HEK293 (cell line): ENCODE results near the gene JMJD6.

Source experiments
- CTCF ChIA-PET: fragments of 350-600 bp; formaldehyde crosslinking; extraction: SDS; loops from one replicate; lab custom pipeline; 2021; ENCODE audit warnings: antibody characterized with exemption; lab: Yijun Ruan, JAX
- POLR2A ChIA-PET: fragments of 300-600 bp; formaldehyde crosslinking; extraction: SDS; loops from one replicate; lab custom pipeline; 2020; ENCODE audit warnings: antibody characterized with exemption, inconsistent platforms; lab: Yijun Ruan, JAX
- H3K27ac ChIP-seq: fragments of 200-500 bp; sonication (Bioruptor generic); 2 replicates; pipeline ENCODE4 v1.5.1; 2014; ENCODE audit warnings: low read depth, low read length, control low read depth, inconsistent platforms; ENCODE audit errors: extremely low read depth
- H3K36me3 ChIP-seq, 2 experiments: fragments of 200-500 bp in 1 of 2; sonication (Bioruptor generic) in 1 of 2; 1 replicate in 1 of 2; 2 replicates in 1 of 2; pipeline ENCODE4 v1.5.1; 2014 to 2017; ENCODE audit warnings: inconsistent platforms in 2 of 2, low read length in 2 of 2; ENCODE audit not compliant: control insufficient read depth in 2 of 2, insufficient read depth in 1 of 2
- H3K4me1 ChIP-seq: fragments of 200-500 bp; sonication (Bioruptor generic); 2 replicates; pipeline ENCODE4 v1.5.1; 2014; ENCODE audit warnings: mild to moderate bottlenecking, low read length, inconsistent platforms; ENCODE audit not compliant: control insufficient read depth, insufficient read depth
- H3K4me3 ChIP-seq: 2 replicates; pipeline ENCODE4 v1.5.1; 2011; ENCODE audit warnings: low read depth, mild to moderate bottlenecking, control low read depth, low read length, moderate library complexity
- H3K9me3 ChIP-seq: fragments of 200-500 bp; sonication (Bioruptor generic); 2 replicates; pipeline ENCODE4 v1.5.1; 2014; ENCODE audit warnings: low read depth, low read length, inconsistent platforms; ENCODE audit not compliant: control insufficient read depth, insufficient read depth
- GLI4 ChIP-seq: fragments of 450-650 bp; formaldehyde crosslinking; IDR thresholded peaks from 2 replicates; pipeline ENCODE4 v1.5.1; 2016; ENCODE audit warnings: missing biosample characterization, missing genetic modification characterization
- KLF9 ChIP-seq: fragments of 450-650 bp; formaldehyde crosslinking; IDR thresholded peaks from 2 replicates; pipeline ENCODE4 v1.5.1; 2016; ENCODE audit warnings: missing biosample characterization, missing genetic modification characterization, low read depth
- MYNN ChIP-seq: fragments of 450-650 bp; formaldehyde crosslinking; IDR thresholded peaks from 2 replicates; pipeline ENCODE4 v1.5.1; 2016; ENCODE audit warnings: missing biosample characterization, missing genetic modification characterization, borderline replicate concordance
- PRDM4 ChIP-seq: fragments of 450-650 bp; formaldehyde crosslinking; IDR thresholded peaks from 2 replicates; pipeline ENCODE4 v1.5.1; 2017; ENCODE audit warnings: missing biosample characterization, missing genetic modification characterization
- SCRT1 ChIP-seq: fragments of 450-650 bp; formaldehyde crosslinking; IDR thresholded peaks from 2 replicates; pipeline ENCODE4 v1.5.1; 2016; ENCODE audit warnings: missing biosample characterization, missing genetic modification characterization, borderline replicate concordance
- YY1 ChIP-seq: fragments of 450-650 bp; formaldehyde crosslinking; IDR thresholded peaks from 2 replicates; pipeline ENCODE4 v1.5.1; 2018; ENCODE audit warnings: missing biosample characterization, missing genetic modification characterization
- ZBTB8A ChIP-seq: fragments of 450-650 bp; formaldehyde crosslinking; IDR thresholded peaks from 2 replicates; pipeline ENCODE4 v1.5.1; 2016; ENCODE audit warnings: missing biosample characterization, missing genetic modification characterization
- ZIC2 ChIP-seq: fragments of 450-650 bp; formaldehyde crosslinking; IDR thresholded peaks from 2 replicates; pipeline ENCODE4 v1.5.1; 2016; ENCODE audit warnings: missing biosample characterization, missing genetic modification characterization
- ZNF132 ChIP-seq: fragments of 450-650 bp; formaldehyde crosslinking; IDR thresholded peaks from 2 replicates; pipeline ENCODE4 v1.5.1; 2017; ENCODE audit warnings: missing biosample characterization, missing genetic modification characterization, borderline replicate concordance
- ZNF184 ChIP-seq: fragments of 450-650 bp; IDR thresholded peaks from 2 replicates; pipeline ENCODE4 v1.5.1; 2018; ENCODE audit warnings: missing biosample characterization, mild to moderate bottlenecking, missing genetic modification characterization
- ZNF2 ChIP-seq: fragments of 450-650 bp; formaldehyde crosslinking; IDR thresholded peaks from 2 replicates; pipeline ENCODE4 v1.5.1; 2016; ENCODE audit warnings: missing biosample characterization, missing genetic modification characterization
- ZNF239 ChIP-seq: fragments of 450-650 bp; formaldehyde crosslinking; IDR thresholded peaks from 2 replicates; pipeline ENCODE4 v1.5.1; 2016; ENCODE audit warnings: missing biosample characterization, missing genetic modification characterization
- ZNF274 ChIP-seq, 2 experiments: fragments of 200-500 bp in 1 of 2; fragments of 450-650 bp in 1 of 2; sonication (Bioruptor generic) in 1 of 2; formaldehyde crosslinking in 1 of 2; IDR thresholded peaks; 2 replicates each; pipeline versions ENCODE4 v1.5.1 to v1.6.1; 2014 to 2016; ENCODE audit warnings: borderline replicate concordance in 1 of 2, inconsistent platforms in 1 of 2, low read length in 1 of 2, missing biosample characterization in 1 of 2, missing genetic modification characterization in 1 of 2
- ZNF324 ChIP-seq: fragments of 450-650 bp; formaldehyde crosslinking; IDR thresholded peaks from 2 replicates; pipeline ENCODE4 v1.5.1; 2016; ENCODE audit warnings: missing biosample characterization, missing genetic modification characterization
- ZNF341 ChIP-seq: fragments of 450-650 bp; formaldehyde crosslinking; IDR thresholded peaks from 2 replicates; pipeline ENCODE4; 2016; ENCODE audit warnings: low read depth, missing biosample characterization, missing genetic modification characterization
- ZNF426 ChIP-seq: fragments of 450-650 bp; formaldehyde crosslinking; IDR thresholded peaks from 2 replicates; pipeline ENCODE4 v1.5.1; 2017; ENCODE audit warnings: missing biosample characterization, missing genetic modification characterization, mild to moderate bottlenecking, inconsistent platforms, moderate library complexity
- ZNF580 ChIP-seq: fragments of 450-650 bp; formaldehyde crosslinking; IDR thresholded peaks from 2 replicates; pipeline ENCODE4 v1.5.1; 2016; ENCODE audit warnings: missing biosample characterization, missing genetic modification characterization
- ZNF596 ChIP-seq: fragments of 450-650 bp; IDR thresholded peaks from 2 replicates; pipeline ENCODE4 v1.5.0; 2018; ENCODE audit warnings: missing biosample characterization, mild to moderate bottlenecking, missing genetic modification characterization, moderate library complexity
- ZNF600 ChIP-seq: fragments of 450-650 bp; formaldehyde crosslinking; IDR thresholded peaks from 2 replicates; pipeline ENCODE4 v1.5.1; 2016; ENCODE audit warnings: missing biosample characterization, missing genetic modification characterization
- ZNF624 ChIP-seq: fragments of 450-650 bp; formaldehyde crosslinking; IDR thresholded peaks from 2 replicates; pipeline ENCODE4 v1.5.1; 2017; ENCODE audit warnings: missing biosample characterization, missing genetic modification characterization
- ZNF660 ChIP-seq: fragments of 450-650 bp; IDR thresholded peaks from 2 replicates; pipeline ENCODE4 v1.5.1; 2018; ENCODE audit warnings: missing biosample characterization, mild to moderate bottlenecking, missing genetic modification characterization
- ZNF677 ChIP-seq: fragments of 450-650 bp; IDR thresholded peaks from 2 replicates; pipeline ENCODE4 v1.5.0; 2018; ENCODE audit warnings: missing biosample characterization, mild to moderate bottlenecking, missing genetic modification characterization, moderate library complexity
- ZNF776 ChIP-seq: fragments of 450-650 bp; formaldehyde crosslinking; IDR thresholded peaks from 2 replicates; pipeline ENCODE4 v1.5.0; 2017; ENCODE audit warnings: missing biosample characterization, missing genetic modification characterization, borderline replicate concordance
- TF ChIP-seq, protein P1 (sequence below): fragments of 450-650 bp; formaldehyde crosslinking; IDR thresholded peaks from 2 replicates; pipeline ENCODE4 v1.5.1; 2016; ENCODE audit warnings: missing biosample characterization, missing genetic modification characterization
- TF ChIP-seq, protein P2 (sequence below): fragments of 450-650 bp; formaldehyde crosslinking; IDR thresholded peaks from 2 replicates; pipeline ENCODE4 v1.5.1; 2017; ENCODE audit warnings: missing biosample characterization, mild to moderate bottlenecking, missing genetic modification characterization, moderate library complexity
- TF ChIP-seq, protein P3 (sequence below): sonication (generic); formaldehyde crosslinking; IDR thresholded peaks from 2 replicates; pipeline ENCODE4 v1.8.1; 2022; ENCODE audit warnings: mild to moderate bottlenecking, moderate library complexity, missing genetic modification reagents

The JMJD6 gene

GRCh38 chr17:76737676-76738467 lies 11.5 kb upstream of the JMJD6 start, which contains the start of gene MFSD11 (continued):
- TF ChIP-seq YY1 (tag by site-specific recombination): peak; percentile 54
- TF ChIP-seq ZNF132 (tag by site-specific recombination): no peak
- TF ChIP-seq ZNF596 (tag by site-specific recombination): 0 out of 2 replicates have a peak, but pooled peaks have one; percentile 13
- TF ChIP-seq, protein P1, sequence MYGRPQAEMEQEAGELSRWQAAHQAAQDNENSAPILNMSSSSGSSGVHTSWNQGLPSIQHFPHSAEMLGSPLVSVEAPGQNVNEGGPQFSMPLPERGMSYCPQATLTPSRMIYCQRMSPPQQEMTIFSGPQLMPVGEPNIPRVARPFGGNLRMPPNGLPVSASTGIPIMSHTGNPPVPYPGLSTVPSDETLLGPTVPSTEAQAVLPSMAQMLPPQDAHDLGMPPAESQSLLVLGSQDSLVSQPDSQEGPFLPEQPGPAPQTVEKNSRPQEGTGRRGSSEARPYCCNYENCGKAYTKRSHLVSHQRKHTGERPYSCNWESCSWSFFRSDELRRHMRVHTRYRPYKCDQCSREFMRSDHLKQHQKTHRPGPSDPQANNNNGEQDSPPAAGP (tag by site-specific recombination): peak; percentile 81
- TF ChIP-seq, protein P2, sequence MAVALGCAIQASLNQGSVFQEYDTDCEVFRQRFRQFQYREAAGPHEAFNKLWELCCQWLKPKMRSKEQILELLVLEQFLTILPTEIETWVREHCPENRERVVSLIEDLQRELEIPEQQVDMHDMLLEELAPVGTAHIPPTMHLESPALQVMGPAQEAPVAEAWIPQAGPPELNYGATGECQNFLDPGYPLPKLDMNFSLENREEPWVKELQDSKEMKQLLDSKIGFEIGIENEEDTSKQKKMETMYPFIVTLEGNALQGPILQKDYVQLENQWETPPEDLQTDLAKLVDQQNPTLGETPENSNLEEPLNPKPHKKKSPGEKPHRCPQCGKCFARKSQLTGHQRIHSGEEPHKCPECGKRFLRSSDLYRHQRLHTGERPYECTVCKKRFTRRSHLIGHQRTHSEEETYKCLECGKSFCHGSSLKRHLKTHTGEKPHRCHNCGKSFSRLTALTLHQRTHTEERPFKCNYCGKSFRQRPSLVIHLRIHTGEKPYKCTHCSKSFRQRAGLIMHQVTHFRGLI: no peak; the same call in 1 of the 2 replicates
- no peak for TF ChIP-seq ZNF426
- peak; percentile 72; the same call in 1 of the 2 replicates for TF ChIP-seq ZNF184 (tag by site-specific recombination)
- peak; percentile 93 for TF ChIP-seq KLF9 (tag by site-specific recombination)
- TF ChIP-seq ZBTB8A (tag by site-specific recombination): peak; percentile 78
- peak; percentile 42; the same call in 1 of the 2 replicates for TF ChIP-seq ZNF2
- no peak for TF ChIP-seq ZNF239 (tag by site-specific recombination)

- Histone ChIP-seq H3K27ac (peak within 1 kb of the TSS; percentile 99), H3K36me3 (peaks cover 38 to 54% of the 10 kb centered on the region in 2 experiments), H3K4me1 (peaks cover 19% of the 10 kb centered on the region), H3K4me3 (peak within 1 kb of the TSS; percentile 81), H3K9me3 (no peaks in the 10 kb centered on the region)
- CTCF ChIA-PET: interaction anchor here (0.9 kb wide), 1 partner anchor 339 kb away, joined by 4 read pairs; no protein-coding TSS in a partner anchor
- POLR2A ChIA-PET: interaction anchor here (0.6 to 4.8 kb wide), 16 partner anchors 9 to 185 kb away, joined by 3 to 68 read pairs (median 6); partner anchors contain the start of genes JMJD6 and METTL23
- TF ChIP-seq, protein P3, sequence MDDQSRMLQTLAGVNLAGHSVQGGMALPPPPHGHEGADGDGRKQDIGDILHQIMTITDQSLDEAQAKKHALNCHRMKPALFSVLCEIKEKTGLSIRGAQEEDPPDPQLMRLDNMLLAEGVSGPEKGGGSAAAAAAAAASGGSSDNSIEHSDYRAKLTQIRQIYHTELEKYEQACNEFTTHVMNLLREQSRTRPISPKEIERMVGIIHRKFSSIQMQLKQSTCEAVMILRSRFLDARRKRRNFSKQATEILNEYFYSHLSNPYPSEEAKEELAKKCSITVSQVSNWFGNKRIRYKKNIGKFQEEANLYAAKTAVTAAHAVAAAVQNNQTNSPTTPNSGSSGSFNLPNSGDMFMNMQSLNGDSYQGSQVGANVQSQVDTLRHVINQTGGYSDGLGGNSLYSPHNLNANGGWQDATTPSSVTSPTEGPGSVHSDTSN (CRISPR knock-in tag): peak; percentile 59
- TF ChIP-seq ZNF660 (tag by site-specific recombination): peak; percentile 95
- peak; percentile 7; the same call in 1 of the 2 replicates for TF ChIP-seq KLF9 (tag by site-specific recombination)
- TF ChIP-seq PRDM4 (tag by site-specific recombination): peak; percentile 86
- TF ChIP-seq ZIC2: no peak
- 0 out of 2 replicates have a peak, but pooled peaks have one; percentile 41 for TF ChIP-seq ZNF677
- 0 out of 2 replicates have a peak, but pooled peaks have one; percentile 13 for TF ChIP-seq MYNN (tag by site-specific recombination)
- TF ChIP-seq ZNF776 (tag by site-specific recombination): no peak
- TF ChIP-seq ZNF600 (tag by site-specific recombination): peak; percentile 72
- TF ChIP-seq, protein P2: peak; percentile 71
- peak; percentile 61 for TF ChIP-seq ZNF324
- TF ChIP-seq ZNF624: 0 out of 2 replicates have a peak, but pooled peaks have one; percentile 77
- no peak for TF ChIP-seq ZNF274 (IDR thresholded peaks at IDR 0.05; ENCODE audit: low read length)
- no peak for TF ChIP-seq ZNF274 (tag by site-specific recombination; IDR thresholded peaks at IDR 0.05; ENCODE audit: borderline replicate concordance)
- peak; percentile 26 for TF ChIP-seq ZNF341 (tag by site-specific recombination)
- TF ChIP-seq ZNF580 (tag by site-specific recombination): peak; percentile 65; the same call in 1 of the 2 replicates
- TF ChIP-seq GLI4 (tag by site-specific recombination): 0 out of 2 replicates have a peak, but pooled peaks have one; percentile 68
- no peak for TF ChIP-seq SCRT1
Observed at GRCh38 chr17:76737082-76737675, 10.8 kb upstream of the JMJD6 start, which contains the start of gene SRSF2. Gene SRSF2, minus strand, starts transcription at chr17:76737331. Its CDS starts 171 bp downstream, at chr17:76737160.
